Lower leg skin (tissue), 3 donors: Measurements from ENCODE around the gene CRHBP.
"Not testable (repeated sequence)": the region's sequence is repeated elsewhere in the genome, so short reads cannot be mapped to it uniquely, and the experiment has no call there.

Experiments used
- POLR2A ChIP-seq, 2 donors: fragments of 450-650 bp; IDR thresholded peaks; one replicate each; pipeline ENCODE4 v1.6.1; 2016 to 2017; ENCODE audit warnings: antibody characterized with exemption in 2 of 2, mild to moderate bottlenecking in 1 of 2, moderate library complexity in 1 of 2
- TF ChIP-seq, protein P1 (sequence below), 3 donors: fragments of 450-650 bp; IDR thresholded peaks; one replicate each; pipeline ENCODE4 v1.5.1; 2016; ENCODE audit warnings: antibody characterized with exemption in 3 of 3, mild to moderate bottlenecking in 3 of 3, moderate library complexity in 2 of 3

DNA sequence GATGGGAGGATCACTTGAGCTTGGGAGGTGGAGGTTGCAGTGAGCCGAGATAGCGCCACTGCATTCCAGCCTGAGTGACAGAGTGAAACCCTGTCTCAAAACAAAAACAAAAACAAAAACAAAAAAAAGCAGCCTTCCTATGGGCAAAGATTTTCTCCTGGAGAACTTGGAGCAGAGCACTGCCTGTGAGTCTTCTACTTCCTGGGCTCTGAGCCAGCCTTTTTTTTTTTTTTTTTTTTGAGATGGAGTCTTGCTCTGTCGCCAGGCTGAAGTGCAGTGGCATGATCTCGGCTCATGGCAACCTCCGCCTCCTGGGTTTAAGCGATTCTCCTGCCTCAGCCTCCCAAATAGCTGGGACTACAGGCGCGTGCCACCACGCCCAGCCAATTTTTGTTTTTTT, 40.6 kb downstream of the CRHBP start:
- TF ChIP-seq, protein P1, sequence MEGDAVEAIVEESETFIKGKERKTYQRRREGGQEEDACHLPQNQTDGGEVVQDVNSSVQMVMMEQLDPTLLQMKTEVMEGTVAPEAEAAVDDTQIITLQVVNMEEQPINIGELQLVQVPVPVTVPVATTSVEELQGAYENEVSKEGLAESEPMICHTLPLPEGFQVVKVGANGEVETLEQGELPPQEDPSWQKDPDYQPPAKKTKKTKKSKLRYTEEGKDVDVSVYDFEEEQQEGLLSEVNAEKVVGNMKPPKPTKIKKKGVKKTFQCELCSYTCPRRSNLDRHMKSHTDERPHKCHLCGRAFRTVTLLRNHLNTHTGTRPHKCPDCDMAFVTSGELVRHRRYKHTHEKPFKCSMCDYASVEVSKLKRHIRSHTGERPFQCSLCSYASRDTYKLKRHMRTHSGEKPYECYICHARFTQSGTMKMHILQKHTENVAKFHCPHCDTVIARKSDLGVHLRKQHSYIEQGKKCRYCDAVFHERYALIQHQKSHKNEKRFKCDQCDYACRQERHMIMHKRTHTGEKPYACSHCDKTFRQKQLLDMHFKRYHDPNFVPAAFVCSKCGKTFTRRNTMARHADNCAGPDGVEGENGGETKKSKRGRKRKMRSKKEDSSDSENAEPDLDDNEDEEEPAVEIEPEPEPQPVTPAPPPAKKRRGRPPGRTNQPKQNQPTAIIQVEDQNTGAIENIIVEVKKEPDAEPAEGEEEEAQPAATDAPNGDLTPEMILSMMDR (IDR thresholded peaks at IDR 0.05), result not testable (repeated sequence)
- TF ChIP-seq POLR2A (IDR thresholded peaks at IDR 0.05), result not testable (repeated sequence)
